Measurements from ENCODE around the gene SPIC.
"Not testable (repeated sequence)": the region's sequence is repeated elsewhere in the genome, so short reads cannot be mapped to it uniquely, and the experiment has no call there.

SPIC gene

DNA sequence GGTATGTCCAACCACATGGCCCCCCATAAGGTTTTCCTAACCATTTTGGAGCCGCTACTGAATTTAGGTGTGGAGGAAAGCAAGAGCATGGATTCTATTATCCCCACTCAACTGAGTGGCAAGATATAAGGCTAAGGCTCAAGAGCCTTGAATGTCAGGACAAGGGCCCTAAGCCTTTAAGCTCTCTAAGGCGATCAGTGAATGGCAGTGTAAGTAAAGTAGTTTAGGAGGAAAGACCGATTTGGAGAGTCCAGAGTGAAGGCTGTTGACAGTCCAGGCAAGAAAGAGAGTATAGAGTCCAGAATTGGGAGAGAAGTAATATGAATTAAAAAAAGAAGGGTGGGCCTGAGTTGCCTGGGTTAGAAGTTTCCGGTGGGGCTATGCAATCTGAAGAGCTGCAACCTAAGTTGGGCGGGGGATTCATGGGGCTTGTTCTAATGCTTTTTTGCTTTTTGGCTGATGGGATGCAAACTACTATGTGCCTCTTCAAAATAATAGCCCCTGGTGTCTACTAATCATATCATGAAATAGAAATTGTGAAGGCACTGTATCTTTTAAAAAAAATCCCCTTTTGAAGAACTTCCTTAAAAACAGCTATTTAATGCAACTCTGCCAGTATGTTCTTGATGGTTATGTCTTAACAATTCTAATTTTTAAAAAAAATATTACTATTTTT lies at the start of gene SPIC:
Gene SPIC, plus strand, starts transcription at position 626 of the 676 bp plus-strand sequence. CDS start 1,569 bp downstream, outside the sequence.
- no peak for DNase-seq

DNA sequence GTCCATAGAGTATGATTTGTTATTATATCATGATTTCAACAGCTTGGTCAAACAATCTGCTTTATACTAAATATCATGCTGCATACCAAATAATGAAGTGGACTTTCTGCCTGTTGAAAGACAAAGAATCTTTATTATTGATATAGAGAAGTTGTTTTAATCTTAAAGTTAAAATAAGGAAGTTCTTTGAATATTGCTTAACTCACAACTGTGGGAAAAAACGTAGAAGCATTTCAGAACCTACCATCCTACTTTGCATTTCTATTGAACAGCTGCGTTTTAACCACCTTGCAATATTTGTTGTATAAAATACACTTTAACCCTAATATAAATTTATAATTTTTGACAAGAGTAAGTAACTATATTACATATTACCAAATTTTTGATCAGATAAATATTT lies 44.7 kb upstream of the SPIC start:
- DNase-seq = no peak

DNA sequence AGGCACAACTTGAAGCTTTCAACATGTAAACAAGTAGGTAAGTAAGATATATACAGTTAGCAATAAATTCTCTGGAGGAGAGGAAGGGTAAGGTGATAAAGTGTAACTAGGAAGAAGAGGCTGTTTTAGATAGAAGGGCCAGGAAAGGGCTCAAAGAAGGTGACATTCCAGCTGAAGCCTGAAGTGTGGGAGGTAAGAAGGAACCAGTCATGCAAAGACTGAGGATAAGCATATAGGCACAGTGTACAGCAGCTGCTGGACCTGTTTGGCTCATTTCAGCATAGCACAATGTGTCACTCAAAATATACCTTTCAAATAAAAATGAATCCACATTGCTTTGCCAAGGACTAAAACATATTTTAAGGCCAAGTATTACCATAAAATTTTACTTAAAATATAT lies 39.0 kb upstream of the SPIC start:
- DNase-seq = no peak

DNA sequence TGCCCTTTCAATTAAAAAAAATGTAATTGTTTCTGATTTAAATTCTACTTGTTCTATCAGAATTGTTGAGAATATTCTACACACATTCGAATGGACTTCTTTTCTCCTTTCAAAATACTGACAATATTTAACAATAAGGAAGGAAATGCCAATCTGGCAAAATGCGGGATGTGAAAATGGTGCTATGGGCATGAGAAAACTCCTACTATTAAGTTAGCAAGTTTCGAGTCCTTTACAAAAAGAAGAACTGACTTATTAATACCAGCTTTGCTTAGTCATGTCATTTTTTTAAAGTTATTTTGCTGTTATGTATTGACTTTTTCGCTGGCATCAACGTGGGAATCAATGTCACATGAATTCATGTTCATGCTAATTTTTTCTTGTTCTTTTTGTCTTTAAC lies 35.9 kb upstream of the SPIC start:
- no peak for DNase-seq

DNA sequence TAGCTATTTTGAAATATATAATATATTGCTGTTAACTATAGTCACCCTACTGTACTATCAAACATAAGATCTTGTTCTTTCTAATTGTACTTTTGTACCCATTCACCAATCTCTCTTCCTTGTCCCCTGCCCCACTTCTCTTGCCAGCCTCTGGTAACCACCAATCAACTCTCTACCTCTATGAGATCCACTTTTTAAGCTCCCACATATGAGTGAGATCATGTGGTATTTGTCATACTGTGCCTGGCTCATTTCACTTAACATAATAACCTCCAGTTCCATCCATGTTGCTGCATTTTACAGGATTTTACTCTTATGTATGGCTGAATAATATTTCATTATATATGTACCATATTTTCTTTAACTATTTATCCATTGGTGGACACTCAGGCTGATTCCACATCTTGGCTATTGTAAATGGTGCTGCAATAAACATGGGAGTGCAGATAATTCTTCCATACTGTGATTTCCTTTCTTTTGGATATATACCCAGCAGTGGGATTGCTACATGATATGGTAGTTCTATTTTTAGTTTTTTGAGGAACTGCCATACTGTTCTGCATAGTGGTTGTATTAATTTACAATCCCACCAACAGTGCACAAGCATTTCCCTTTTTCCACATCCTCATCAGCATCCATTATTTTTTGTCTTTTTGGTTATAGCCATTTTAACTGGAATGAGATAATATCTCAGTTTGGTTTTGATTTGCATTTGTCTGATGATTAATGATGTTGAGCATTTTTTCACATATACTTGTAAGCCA lies 33.5 kb upstream of the SPIC start:
- DNase-seq = no peak

DNA sequence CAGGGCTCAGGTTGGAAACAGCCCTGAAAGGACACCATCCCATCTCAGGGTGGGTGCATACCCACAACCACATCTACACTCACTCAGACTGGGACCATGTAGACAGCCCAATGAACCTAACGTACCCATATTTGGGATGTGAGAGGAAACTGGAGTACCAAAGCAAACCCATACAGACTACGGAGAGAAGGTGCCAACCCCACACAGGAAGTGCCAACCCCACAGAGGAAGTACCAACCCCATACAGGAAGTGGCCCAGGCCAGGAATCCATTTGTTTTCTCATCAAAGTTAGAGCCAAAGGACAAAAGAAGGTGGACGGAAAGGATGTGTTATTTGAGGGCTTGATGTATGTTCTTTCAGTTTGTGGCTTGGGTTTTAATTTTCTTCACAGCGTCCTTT lies 19.5 kb upstream of the SPIC start:
- DNase-seq = no peak

DNA sequence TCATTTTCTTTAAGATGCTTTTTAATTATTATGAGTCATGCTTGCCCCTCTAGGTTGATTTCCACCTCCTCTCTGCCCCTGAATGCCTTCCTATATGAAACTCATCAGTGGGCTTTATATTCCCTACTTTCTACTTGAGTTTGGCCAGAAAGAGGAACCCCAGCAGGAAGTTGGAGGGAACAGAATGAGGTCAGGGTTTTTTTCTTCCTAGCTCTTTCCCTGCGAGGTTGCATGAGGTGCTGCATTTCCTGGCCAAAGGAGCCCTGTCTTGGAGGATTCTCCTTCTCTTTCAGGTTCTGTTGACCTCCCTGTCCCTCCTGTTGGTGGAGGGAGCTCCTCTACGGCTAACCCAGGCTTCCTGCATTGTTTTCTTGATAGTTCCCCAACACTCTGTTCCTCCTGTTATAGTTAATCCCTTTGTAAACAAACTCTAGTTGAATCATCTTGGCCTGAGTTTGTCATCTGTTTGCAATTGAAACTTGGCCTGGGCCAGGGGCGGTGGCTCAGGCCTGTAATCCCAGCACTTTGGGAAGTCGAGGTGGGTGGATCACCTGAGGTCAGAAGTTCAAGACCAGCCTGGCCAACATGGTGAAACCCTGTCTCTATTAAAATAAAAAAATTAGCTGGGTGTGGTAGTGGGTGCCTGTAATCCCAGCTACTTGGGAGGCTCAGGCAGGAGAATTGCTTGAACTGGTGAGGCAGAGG lies 15.3 kb upstream of the SPIC start:
- no peak for DNase-seq

DNA sequence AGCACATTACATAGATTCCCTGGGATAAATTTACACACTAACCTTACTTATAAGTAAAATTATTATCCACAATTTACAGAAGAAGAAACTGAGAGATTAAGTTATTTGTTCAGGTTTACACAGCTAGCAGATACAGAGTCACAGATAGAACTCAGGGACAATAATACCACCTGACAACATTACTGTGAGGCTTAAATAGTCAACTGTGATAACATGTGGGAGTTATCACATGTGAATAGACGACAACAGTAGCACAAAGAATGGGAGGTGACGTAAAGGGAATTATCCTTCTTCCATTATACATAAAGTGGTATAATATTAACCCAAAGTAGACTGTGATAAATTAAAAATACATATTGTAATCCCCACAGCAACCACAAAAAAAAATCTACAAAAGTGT lies 6.2 kb upstream of the SPIC start:
- DNase-seq = no peak

DNA sequence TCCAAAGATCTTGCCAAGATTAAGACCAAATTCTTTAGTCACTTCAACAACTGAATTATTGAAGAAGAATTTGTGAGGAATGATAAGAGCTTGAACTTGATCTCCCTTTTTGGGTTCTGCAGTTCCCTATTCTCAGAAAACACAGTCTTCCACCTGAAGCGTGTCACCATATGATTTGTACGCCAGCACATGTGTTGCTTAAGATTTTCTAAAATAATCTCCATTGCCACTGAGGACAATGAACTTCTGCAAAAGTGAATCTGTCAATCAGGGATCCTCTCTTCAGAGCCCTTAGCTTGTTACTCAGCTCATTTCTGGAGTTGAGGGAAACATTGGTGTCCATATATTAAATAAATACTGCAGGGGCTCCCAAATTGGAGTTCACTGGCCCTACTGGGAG lies 4.2 kb upstream of the SPIC start:
- no peak for DNase-seq

DNA sequence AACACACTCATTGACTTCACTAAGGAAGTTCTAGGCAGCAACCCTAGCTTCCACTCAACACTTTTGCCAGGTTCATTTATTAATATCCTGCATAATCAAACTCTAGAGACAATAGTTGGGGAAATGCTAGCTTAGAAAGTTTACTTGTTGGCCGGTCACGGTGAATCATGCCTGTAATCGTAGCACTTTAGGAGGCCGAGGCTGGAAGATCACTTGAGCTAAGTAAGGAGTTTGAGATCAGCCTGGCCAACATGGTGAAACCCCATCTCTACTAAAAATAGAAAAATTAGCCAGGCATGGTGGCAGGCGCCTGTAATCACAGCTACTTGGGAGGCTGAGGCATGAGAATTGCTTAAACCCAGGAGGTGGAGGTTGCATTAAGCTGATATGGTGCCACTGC lies 3.3 kb upstream of the SPIC start:
- DNase-seq = not testable (repeated sequence)

DNA sequence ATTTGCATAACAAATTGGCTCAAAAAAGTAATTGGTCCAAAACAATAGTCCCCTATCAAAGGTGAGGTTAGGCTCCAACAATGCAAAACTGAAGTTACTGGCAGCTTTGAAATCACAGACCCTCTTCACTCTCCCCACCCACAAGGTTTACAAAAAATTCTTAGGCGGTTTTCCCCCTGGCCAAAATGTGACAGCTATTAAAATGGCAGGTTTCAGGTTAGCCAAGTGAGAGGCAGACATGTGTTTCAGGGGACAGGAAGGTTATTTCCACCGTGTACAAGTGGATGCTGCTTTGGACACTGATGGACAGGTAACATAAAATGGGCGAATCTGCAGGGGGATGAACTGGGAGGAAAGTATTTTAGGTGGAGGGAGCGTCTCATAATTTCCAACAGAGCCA lies 888 bp upstream of the SPIC start:
- DNase-seq = no peak

DNA sequence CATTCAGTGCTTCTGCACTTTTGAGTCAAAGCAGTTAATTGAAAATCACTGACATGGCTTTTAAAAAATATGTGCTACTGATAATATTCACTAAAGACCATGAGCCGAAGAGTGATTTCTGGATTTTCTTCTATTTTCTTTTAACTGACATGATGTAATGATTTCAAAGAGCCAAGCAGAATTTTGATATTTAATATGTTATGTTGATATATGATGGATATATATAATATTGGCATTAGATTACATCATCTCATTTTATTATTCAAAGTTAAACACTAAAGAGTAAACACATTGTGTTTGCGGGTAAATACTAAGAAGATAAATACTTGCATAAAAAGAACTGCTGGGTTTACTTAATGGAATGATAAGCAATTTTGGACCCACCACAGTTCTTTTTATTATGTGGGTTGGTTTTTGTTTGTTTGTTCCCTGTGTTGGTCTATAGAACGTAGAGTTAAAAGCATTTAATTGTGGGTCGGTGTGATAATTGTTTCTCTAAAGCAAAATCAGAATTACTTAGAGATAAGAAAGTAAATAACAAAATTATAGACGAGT lies 692 bp downstream of the SPIC start:
- no peak for DNase-seq

DNA sequence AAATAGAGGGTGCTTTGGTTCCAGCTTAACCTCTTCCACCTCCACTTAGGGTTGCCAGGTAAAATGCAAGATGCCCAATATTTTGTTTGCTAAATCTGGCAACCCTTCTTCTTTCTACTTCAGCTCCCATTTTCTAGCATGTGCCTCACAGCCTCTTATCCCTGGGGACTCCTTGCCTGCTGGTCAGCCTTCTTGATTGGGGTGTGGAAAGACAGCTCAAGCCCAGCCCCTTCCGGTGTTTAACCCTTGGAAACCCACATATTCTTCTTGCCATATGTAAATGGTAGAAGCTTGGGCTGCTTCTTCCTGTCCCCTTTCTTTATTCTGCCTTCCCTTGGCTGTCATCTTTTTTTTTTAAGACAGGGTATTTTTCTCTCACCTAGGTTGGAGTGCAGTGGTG lies 5.7 kb downstream of the SPIC start:
- DNase-seq = no peak

DNA sequence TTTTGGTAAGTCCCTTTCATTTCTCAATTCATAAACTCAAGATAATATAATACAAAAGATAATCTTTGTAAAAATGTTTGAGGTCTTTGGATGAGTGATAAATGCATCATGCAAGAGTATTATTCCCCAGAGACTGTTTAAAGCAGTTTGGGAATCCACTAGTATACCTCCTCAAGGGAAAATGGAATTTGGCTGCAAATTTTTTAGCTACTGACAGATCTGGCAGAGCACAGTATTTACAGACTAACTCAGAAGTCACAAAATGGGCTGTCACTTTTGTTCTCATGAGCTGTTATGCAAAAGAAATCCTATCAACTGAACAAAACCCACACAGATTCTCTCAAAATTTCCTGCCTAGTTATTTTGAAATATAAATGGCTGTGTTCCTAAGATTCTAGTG lies 9.9 kb downstream of the SPIC start:
- no peak for DNase-seq

DNA sequence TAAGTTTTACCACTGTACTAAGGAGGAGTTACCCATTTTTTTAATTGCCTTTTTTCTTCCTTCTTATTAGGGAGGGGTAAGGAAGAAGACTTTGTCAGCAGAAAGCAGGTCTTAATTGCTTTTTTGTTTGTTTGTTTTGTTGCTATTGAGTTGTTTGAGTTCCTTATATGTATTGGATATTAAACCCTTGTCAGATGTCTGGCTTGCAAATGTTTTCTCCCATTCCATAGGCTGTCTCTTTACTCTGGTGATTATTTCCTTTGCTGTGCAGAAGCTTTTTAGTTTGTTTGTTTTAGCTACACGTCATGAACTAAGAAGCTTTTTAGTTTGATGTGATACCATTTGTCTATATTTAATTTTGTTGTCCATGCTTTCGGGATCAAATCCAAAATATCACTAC lies 13.3 kb downstream of the SPIC start:
- DNase-seq = no peak

DNA sequence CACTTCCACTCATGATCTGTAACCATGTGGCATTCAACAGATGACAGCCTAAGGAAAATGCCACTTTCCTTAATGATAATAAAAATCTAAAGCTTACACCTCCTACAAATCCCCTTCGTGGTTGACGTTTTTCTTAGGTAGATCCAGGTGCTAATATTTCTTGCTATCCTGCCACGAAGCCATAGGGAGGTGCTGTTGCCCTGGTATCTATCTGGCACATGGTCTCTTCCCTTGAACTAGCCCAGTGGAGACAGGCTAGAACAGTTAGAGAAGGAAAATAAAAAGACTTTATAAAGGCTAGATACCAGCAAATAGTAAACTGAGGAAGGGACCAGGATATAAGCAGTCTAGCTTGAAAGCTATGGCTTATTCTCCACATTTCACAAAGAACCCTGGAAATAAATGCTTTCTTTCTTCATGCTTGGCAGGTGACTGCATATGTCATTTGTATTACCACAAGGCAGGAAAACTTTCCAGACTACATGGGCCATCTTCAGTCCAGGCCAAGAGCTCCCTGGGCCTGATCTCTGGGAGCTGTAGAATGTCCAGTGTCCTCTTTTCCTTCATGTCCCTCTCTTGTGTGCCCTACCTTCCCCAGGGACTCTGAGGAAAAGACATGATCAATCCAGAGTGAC lies 15.3 kb downstream of the SPIC start:
- no peak for DNase-seq

DNA sequence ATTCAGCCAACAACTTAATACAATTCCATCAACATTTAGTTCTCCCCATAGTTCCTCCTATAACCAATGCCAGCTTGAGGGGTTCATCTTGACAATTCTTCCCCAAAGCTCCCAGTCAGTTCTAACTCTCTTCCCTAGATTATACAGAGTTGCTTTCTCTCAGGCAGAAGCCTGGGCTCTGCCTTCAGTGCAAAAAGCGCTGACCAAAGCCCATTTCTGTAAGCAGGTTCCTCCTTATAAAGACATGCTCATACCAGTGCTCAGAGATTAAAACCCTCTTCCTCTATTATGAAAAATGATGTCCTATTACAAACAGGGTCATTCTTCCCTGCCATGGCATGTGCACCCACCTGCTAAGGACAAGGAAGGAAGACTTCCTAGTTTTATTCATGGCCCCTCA lies 16.2 kb downstream of the SPIC start:
- no peak for DNase-seq

DNA sequence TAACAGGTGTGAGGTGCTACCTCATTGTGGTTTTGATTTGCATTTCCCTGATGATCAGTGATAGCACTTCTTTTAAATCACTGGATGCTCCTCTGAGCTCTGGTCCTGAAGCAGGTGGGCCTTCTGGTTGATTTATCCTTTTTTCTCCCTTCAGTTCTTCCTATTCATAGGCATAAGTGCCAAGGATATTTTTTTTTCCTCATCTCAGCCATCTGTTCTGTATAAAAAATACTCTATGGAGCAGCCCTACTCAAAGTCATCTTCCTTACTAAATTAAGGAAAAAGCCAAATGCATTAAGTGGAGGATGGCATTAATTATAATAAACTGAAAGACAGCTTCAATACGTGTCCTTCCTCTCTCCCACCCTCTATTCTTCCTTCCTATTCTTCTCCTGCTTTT lies 18.4 kb downstream of the SPIC start:
- DNase-seq = no peak

DNA sequence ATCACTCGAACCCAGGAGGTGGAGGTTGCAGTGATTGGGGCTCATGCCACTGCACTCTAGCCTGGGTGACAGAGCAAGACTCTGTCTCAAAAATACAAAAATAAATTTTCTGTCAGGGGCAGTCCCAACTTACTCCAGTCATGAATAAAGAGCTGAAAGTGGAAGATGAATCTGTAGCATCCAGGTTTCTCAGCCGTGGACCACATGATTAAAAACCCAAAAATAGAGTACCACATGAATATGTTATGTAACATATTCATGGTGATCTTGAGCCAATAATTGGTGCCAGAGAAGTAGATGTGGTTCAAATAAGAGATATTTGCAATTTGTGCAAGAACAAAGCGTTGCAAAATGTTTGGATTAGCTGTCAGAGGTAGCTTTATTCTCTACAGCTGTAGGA lies 23.1 kb downstream of the SPIC start:
- DNase-seq = no peak

DNA sequence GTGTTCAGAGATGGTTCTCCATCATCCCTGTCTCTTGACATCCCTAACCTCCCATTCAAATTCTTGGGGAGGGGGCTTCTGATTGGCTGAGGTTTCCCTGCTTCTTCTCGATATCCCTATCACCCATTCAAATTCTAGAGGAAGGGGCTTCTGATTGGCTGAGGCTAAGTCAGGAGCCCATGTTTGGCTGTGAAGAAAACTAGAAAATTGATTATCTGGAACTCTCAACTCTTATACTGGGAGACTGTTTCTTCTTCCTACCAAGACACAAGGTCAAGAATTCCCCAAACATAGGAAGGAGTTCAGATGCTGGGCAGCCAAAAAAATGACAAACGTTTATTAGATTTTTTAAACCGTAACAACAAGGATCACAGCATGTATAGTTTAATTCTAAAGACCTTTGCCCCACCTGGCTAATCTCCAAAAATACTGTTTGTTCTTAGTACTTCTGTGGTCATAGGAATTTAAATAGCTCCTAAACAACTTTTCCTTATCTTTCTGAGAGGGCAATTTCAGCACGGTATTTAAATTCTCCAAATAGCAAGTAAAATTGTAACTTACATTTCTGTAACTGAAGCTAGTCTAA lies 26.4 kb downstream of the SPIC start:
- DNase-seq = no peak

DNA sequence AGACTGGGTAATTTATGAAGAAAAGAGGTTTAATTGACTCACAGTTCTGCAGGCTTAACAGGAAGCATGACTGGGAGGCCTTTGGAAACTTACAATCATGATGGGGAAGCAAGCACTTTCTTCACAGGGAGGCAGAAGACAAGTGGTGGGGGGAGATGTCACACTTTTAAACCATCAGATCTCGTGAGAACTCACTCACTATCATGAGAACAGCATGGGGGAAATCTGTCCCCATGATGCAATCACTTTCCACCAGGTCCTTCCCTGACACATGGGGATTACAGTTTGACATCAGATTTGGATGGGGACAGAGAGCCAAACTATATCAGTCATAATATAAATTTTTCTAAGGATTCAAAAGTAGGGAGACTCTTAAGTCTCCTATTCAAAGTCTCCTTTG lies 46.0 kb downstream of the SPIC start:
- DNase-seq = no peak

DNA sequence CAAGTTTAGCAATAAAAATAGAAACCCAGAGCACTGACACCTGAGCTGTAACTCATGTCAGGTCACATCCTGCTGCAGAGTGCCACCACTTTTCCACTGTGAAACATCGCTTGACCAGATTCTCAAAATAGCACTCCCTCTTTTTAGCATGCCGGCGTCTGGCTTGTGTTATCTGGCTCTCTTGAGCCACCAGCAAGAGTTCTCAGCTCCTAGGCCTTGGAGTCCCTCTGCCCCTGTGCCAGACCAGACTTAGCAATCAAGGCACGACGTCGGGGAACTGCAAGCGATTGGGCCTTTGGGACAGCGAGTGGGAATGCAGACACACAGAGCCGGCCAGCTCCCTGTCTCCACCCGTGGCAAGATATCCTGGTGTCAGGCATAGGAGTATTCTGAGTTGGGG lies 52.5 kb downstream of the SPIC start:
- DNase-seq = no peak

DNA sequence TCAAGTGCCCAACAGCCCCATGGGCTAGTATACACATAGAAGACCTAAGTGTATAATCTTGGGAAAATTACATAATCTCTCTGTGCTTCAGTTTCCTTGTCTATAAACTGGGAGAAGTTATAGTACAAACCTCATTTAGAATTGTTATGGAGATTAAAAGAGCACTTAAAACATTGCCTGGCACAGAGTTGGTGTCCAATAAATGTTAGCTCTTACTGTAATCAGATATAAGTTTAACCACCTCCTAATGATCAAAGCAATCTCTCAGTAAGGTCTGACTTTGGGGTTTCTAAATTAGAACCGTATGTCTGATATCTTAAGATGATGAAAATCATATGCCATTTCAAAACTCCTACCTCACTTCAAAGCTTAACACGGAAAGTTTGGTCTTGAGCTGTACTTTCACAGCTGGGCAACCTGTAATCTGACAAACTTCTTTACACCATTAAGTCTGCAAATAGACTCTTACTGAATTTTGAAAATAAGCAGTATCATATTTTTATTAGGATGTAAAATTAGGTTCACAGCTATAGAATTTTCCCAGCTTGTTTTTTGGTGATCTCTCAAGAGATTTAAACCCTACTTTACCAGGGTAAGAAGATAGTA lies 61.0 kb downstream of the SPIC start:
- no peak for DNase-seq

All from 8988T (cell line).